T-helper 2 cell (primary cell): ENCODE results near the gene RAP2C.
"Not testable (repeated sequence)": the region's sequence is repeated elsewhere in the genome, so short reads cannot be mapped to it uniquely, and the experiment has no call there.

ENCODE experiments used
- DNase-seq, 5 experiments: peaks; one replicate each; pipeline versions ENCODE4 v3.0.0 to v3.0.0-alpha.2; 2012 to 2022

The RAP2C gene

GRCh38 chrX:132199941-132200340 is 19.3 kb downstream of the RAP2C start:
- DNase-seq: no peak

GRCh38 chrX:132193872-132194574 is 25.2 kb downstream of the RAP2C start:
- DNase-seq: no peak

- no peak for DNase-seq
Measured at GRCh38 chrX:132191938-132192337, 27.3 kb downstream of the RAP2C start.

- no peak for DNase-seq
Measured at GRCh38 chrX:132188175-132188574, 31.1 kb downstream of the RAP2C start.

GRCh38 chrX:132187451-132187850 is 31.8 kb downstream of the RAP2C start:
- no peak for DNase-seq

- no peak for DNase-seq
Measured at GRCh38 chrX:132184871-132185270, 34.4 kb downstream of the RAP2C start.

GRCh38 chrX:132181364-132181763 is 37.9 kb downstream of the RAP2C start:
- no peak for DNase-seq

- DNase-seq: no peak
Measured at GRCh38 chrX:132180929-132181328, 38.3 kb downstream of the RAP2C start.

- no peak for DNase-seq
Measured at GRCh38 chrX:132173647-132174046, 45.6 kb downstream of the RAP2C start.

GRCh38 chrX:132171881-132172280 is 47.4 kb downstream of the RAP2C start:
- DNase-seq: no peak

- DNase-seq: peak in 1 of 5 experiments; percentile 5
Measured at GRCh38 chrX:132171478-132171877, 47.8 kb downstream of the RAP2C start.

- DNase-seq: no peak
Measured at GRCh38 chrX:132169554-132169953, 49.7 kb downstream of the RAP2C start.

GRCh38 chrX:132165651-132166050 is 53.6 kb downstream of the RAP2C start:
- DNase-seq: no peak

GRCh38 chrX:132165005-132165404 is 54.2 kb downstream of the RAP2C start:
- no peak for DNase-seq

- not testable (repeated sequence) for DNase-seq
Measured at GRCh38 chrX:132163094-132163493, 56.2 kb downstream of the RAP2C start.

- DNase-seq: no peak
Measured at GRCh38 chrX:132153166-132153565, 66.1 kb downstream of the RAP2C start.
